ENCODE results near the gene RASA3. TPM values are rescaled to one million over a fixed set of nuclear protein-coding genes. Genes with fewer than 3 reads are reported as not detected.
"Not testable (repeated sequence)": the region's sequence is repeated elsewhere in the genome, so short reads cannot be mapped to it uniquely, and the experiment has no call there.

Gene RASA3
- total RNA-seq, 1 experiment from 2014 or later: 0.56 TPM

GRCh38 chr13:114158869-114159666 is 26.6 kb upstream of the RASA3 start:
- H3K9me2 ChIP-seq (replicated peaks; ENCODE audit: insufficient read depth, low read length); H3K27ac ChIP-seq (ENCODE audit: low read length); DNase-seq; H3K79me2 ChIP-seq (ENCODE audit: low read length); H3K4me2 ChIP-seq (ENCODE audit: low read depth, low read length, poor library complexity, severe bottlenecking); H3K4me3 ChIP-seq (ENCODE audit: low read length); H3K9me3 ChIP-seq (ENCODE audit: low read length); H3K4me1 ChIP-seq (ENCODE audit: low read length); H2AFZ ChIP-seq (ENCODE audit: low read length); H3K36me3 ChIP-seq (ENCODE audit: insufficient read depth, low read length); H4K20me1 ChIP-seq (ENCODE audit: insufficient read depth, low read depth, low read length); H3K9ac ChIP-seq (ENCODE audit: low read length); H3K27me3 ChIP-seq (ENCODE audit: low read length): not testable (repeated sequence)

GRCh38 chr13:114157869-114158495 is 25.6 kb upstream of the RASA3 start:
- H3K4me1 ChIP-seq (ENCODE audit: low read length): no peaks in the 10 kb centered on the region
- no peaks in the 10 kb centered on the region for H4K20me1 ChIP-seq (ENCODE audit: insufficient read depth, low read depth, low read length)
- no peak for DNase-seq
- H3K4me2 ChIP-seq (ENCODE audit: low read depth, low read length, poor library complexity, severe bottlenecking): no peak overlapping the region
- H2AFZ ChIP-seq (ENCODE audit: low read length): no peak overlapping the region
- H3K36me3 ChIP-seq (ENCODE audit: insufficient read depth, low read length): no peaks in the 10 kb centered on the region
- H3K9me2 ChIP-seq (replicated peaks; ENCODE audit: insufficient read depth, low read length): no peaks in the 10 kb centered on the region
- H3K9me3 ChIP-seq (ENCODE audit: low read length): no peaks in the 10 kb centered on the region
- H3K9ac ChIP-seq (ENCODE audit: low read length): no peak overlapping the region
- no peak overlapping the region for H3K27ac ChIP-seq (ENCODE audit: low read length)
- H3K27me3 ChIP-seq (ENCODE audit: low read length): no peaks in the 10 kb centered on the region
- no peak overlapping the region for H3K4me3 ChIP-seq (ENCODE audit: low read length)
- H3K79me2 ChIP-seq (ENCODE audit: low read length): no peaks in the 10 kb centered on the region

GRCh38 chr13:114155926-114156883 is 23.8 kb upstream of the RASA3 start:
- no peak for DNase-seq
- Histone ChIP-seq H3K79me2 (ENCODE audit: low read length) (no peaks in the 10 kb centered on the region), H3K36me3 (ENCODE audit: insufficient read depth, low read length) (no peaks in the 10 kb centered on the region), H2AFZ (ENCODE audit: low read length) (no peak overlapping the region), H3K4me2 (ENCODE audit: low read depth, low read length, poor library complexity, severe bottlenecking) (no peak overlapping the region), H3K9me2 (replicated peaks; ENCODE audit: insufficient read depth, low read length) (no peaks in the 10 kb centered on the region), H3K4me1 (ENCODE audit: low read length) (no peaks in the 10 kb centered on the region), H3K9me3 (ENCODE audit: low read length) (no peaks in the 10 kb centered on the region), H3K9ac (ENCODE audit: low read length) (no peak overlapping the region), H3K4me3 (ENCODE audit: low read length) (no peak overlapping the region), H3K27ac (ENCODE audit: low read length) (no peak overlapping the region), H3K27me3 (ENCODE audit: low read length) (no peaks in the 10 kb centered on the region), H4K20me1 (ENCODE audit: insufficient read depth, low read depth, low read length) (no peaks in the 10 kb centered on the region)

GRCh38 chr13:114155320-114155719 is 22.9 kb upstream of the RASA3 start:
- no peaks in the 10 kb centered on the region for H3K9me2 ChIP-seq (replicated peaks; ENCODE audit: insufficient read depth, low read length)
- no peak overlapping the region for H3K4me3 ChIP-seq (ENCODE audit: low read length)
- no peaks in the 10 kb centered on the region for H4K20me1 ChIP-seq (ENCODE audit: insufficient read depth, low read depth, low read length)
- DNase-seq: no peak
- no peaks in the 10 kb centered on the region for H3K27me3 ChIP-seq (ENCODE audit: low read length)
- H3K27ac ChIP-seq (ENCODE audit: low read length): no peak overlapping the region
- H2AFZ ChIP-seq (ENCODE audit: low read length): no peak overlapping the region
- no peaks in the 10 kb centered on the region for H3K4me1 ChIP-seq (ENCODE audit: low read length)
- no peaks in the 10 kb centered on the region for H3K79me2 ChIP-seq (ENCODE audit: low read length)
- H3K9me3 ChIP-seq (ENCODE audit: low read length): no peaks in the 10 kb centered on the region
- H3K36me3 ChIP-seq (ENCODE audit: insufficient read depth, low read length): no peaks in the 10 kb centered on the region
- no peak overlapping the region for H3K4me2 ChIP-seq (ENCODE audit: low read depth, low read length, poor library complexity, severe bottlenecking)
- no peak overlapping the region for H3K9ac ChIP-seq (ENCODE audit: low read length)

GRCh38 chr13:114154476-114154875 is 22.1 kb upstream of the RASA3 start:
- no peaks in the 10 kb centered on the region for H3K36me3 ChIP-seq (ENCODE audit: insufficient read depth, low read length)
- H3K79me2 ChIP-seq (ENCODE audit: low read length): no peaks in the 10 kb centered on the region
- DNase-seq: no peak
- no peaks in the 10 kb centered on the region for H3K9me3 ChIP-seq (ENCODE audit: low read length)
- H4K20me1 ChIP-seq (ENCODE audit: insufficient read depth, low read depth, low read length): no peaks in the 10 kb centered on the region
- no peak overlapping the region for H3K27ac ChIP-seq (ENCODE audit: low read length)
- H3K9me2 ChIP-seq (replicated peaks; ENCODE audit: insufficient read depth, low read length): no peaks in the 10 kb centered on the region
- H3K4me1 ChIP-seq (ENCODE audit: low read length): no peaks in the 10 kb centered on the region
- H3K27me3 ChIP-seq (ENCODE audit: low read length): no peaks in the 10 kb centered on the region
- no peak overlapping the region for H3K4me2 ChIP-seq (ENCODE audit: low read depth, low read length, poor library complexity, severe bottlenecking)
- H3K9ac ChIP-seq (ENCODE audit: low read length): no peak overlapping the region
- H3K4me3 ChIP-seq (ENCODE audit: low read length): no peak overlapping the region
- H2AFZ ChIP-seq (ENCODE audit: low read length): no peak overlapping the region

GRCh38 chr13:114153485-114154080 is 21.2 kb upstream of the RASA3 start:
- Histone ChIP-seq H2AFZ (ENCODE audit: low read length) (no peak overlapping the region), H3K27ac (ENCODE audit: low read length) (no peak overlapping the region), H3K9ac (ENCODE audit: low read length) (no peak overlapping the region), H4K20me1 (ENCODE audit: insufficient read depth, low read depth, low read length) (no peaks in the 10 kb centered on the region), H3K27me3 (ENCODE audit: low read length) (no peaks in the 10 kb centered on the region), H3K4me1 (ENCODE audit: low read length) (no peaks in the 10 kb centered on the region), H3K9me3 (ENCODE audit: low read length) (no peaks in the 10 kb centered on the region), H3K9me2 (replicated peaks; ENCODE audit: insufficient read depth, low read length) (no peaks in the 10 kb centered on the region), H3K36me3 (ENCODE audit: insufficient read depth, low read length) (no peaks in the 10 kb centered on the region), H3K79me2 (ENCODE audit: low read length) (no peaks in the 10 kb centered on the region), H3K4me3 (ENCODE audit: low read length) (no peak overlapping the region), H3K4me2 (ENCODE audit: low read depth, low read length, poor library complexity, severe bottlenecking) (no peak overlapping the region)
- no peak for DNase-seq

GRCh38 chr13:114152831-114153371 is 20.5 kb upstream of the RASA3 start:
- Histone ChIP-seq H3K4me2 (ENCODE audit: low read depth, low read length, poor library complexity, severe bottlenecking) (no peak overlapping the region), H2AFZ (ENCODE audit: low read length) (no peak overlapping the region)

More at GRCh38 chr13:114152831-114153371, 20.5 kb upstream of the RASA3 start:
- Histone ChIP-seq H3K27me3 (ENCODE audit: low read length) (no peaks in the 10 kb centered on the region), H3K27ac (ENCODE audit: low read length) (no peak overlapping the region), H4K20me1 (ENCODE audit: insufficient read depth, low read depth, low read length) (no peaks in the 10 kb centered on the region), H3K9ac (ENCODE audit: low read length) (no peak overlapping the region), H3K79me2 (ENCODE audit: low read length) (no peaks in the 10 kb centered on the region), H3K36me3 (ENCODE audit: insufficient read depth, low read length) (no peaks in the 10 kb centered on the region), H3K4me3 (ENCODE audit: low read length) (no peak overlapping the region), H3K9me2 (replicated peaks; ENCODE audit: insufficient read depth, low read length) (no peaks in the 10 kb centered on the region), H3K9me3 (ENCODE audit: low read length) (no peaks in the 10 kb centered on the region), H3K4me1 (ENCODE audit: low read length) (no peaks in the 10 kb centered on the region)
- no peak for DNase-seq
